HG03571 (cell line): Measurements from ENCODE around the gene ACSS2.

Experiments used
- ATAC-seq: cut with Tn5 transposase; IDR thresholded peaks from one replicate; pipeline ENCODE4 v1.9.1; 2021; ENCODE audit not compliant: unreplicated experiment

ACSS2 gene

DNA sequence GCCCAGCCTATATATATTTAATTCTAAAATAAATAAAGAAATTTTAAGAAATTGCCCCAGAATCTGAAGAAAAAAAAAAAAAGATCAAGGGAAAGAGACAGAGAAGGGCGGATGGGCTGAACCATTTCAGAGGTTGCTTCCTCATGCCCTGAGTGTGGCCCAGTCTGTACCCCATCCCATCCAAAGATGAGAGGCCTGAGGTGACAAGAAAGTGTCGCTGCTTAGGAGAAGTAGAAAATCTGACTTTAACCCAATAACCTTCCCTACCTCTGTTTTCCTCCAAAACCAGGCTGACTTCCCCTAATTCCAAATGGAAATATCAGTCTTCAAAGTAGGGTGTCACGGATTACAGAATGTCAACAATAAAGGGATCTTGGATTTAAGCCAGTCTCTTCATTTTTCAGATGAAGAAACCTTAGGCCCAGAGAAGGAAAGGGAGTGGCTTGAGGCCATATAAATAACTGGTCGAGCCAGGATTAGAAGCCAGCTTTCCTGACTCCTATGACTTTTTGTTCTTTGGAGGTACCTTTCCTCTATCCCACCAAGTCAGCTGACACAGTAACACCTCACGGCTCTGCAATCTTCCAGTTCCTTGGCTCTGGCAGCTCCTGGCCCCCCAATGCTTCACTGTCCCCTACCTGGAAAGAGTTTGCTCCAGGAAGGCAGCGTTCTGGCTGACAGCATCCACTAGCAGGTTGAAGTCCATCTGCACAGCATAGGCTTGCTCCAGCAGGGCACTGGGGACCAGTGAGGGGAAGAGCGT lies 69.1 kb downstream of the ACSS2 start:
- no peak for ATAC-seq

DNA sequence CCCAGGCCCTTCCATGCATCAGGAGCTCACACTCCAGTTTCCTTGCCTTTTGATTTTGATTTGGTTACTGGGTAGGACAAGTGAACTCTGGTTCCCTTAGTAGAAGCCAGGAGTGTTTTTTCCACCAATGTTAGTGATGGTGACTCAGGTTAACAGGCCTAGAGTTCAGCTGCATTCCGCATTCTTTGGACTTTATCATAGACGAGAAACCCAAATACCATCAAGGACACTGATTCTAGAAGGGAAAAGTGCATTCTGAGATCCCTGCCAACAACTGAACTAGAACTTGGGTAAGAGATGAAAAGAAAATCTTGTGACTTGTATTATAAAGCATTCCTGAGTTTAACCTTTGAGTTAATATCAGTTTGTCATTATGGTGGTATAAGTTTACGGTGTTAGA lies 70.2 kb downstream of the ACSS2 start:
- no peak for ATAC-seq

- no peak for ATAC-seq
These were observed 70.9 kb downstream of the ACSS2 start for GRCh38 chr20:34947336-34947735.

DNA sequence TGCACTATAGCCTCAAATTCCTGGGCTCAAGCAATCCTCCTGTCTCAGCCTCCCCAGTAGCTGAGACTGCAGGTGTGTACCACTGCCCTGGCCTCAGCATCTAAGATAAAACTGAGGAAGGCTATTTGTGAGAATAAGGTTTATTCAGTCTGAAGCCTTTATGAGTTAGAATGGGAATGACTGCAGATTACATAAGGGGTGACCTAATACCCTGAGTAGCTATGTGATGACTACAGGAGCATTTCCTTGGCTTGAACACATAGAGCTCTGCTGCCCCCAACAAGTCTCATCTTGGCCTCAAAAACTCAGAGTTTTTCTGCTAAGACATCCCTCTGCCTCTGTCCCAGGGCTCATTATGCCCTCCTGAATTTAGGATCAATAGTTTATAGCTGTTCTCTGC lies 71.6 kb downstream of the ACSS2 start:
- no peak for ATAC-seq

DNA sequence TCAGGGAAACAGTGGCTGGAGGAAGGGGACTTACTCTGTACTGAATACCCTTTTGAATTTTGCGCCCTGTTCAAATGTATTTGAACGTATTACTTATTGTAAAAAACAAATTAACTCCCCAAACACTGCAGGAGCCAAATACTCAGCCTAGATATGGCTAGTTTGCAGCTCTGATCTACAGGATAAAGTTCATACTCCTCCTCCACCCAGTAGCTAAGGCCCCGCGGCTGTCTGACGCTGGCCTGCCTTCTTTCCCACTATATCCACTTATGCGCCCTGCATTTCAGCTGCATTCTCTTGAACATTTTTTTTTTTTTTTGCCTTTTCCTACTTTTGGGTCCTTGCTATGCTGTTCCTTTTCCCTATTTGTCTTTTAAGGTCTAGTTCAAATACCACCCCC lies 72.7 kb downstream of the ACSS2 start:
- no peak for ATAC-seq

- no peak for ATAC-seq
These were observed 74.8 kb downstream of the ACSS2 start for GRCh38 chr20:34951252-34951651.

GRCh38 chr20:34951652-34952051 lies 75.2 kb downstream of the ACSS2 start:
- no peak for ATAC-seq

DNA sequence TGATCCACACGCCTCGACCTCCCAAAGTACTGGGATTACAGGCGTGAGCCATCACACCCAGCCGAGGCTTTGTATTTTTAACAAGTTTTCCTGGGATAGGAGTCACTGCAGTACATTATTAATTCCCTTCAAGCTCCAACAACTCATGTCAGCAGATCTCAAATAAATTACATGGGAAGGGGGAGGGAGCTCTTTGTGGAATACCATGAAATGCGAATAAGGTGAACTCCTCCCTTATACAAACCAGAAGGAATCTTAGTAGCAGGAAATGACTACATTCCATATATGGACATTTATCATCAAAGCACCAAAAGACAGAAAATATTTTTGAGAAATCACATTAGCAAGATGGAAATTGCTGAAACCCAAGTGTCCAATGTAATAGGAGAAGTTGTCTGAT lies 76.3 kb downstream of the ACSS2 start:
- ATAC-seq: no peak

DNA sequence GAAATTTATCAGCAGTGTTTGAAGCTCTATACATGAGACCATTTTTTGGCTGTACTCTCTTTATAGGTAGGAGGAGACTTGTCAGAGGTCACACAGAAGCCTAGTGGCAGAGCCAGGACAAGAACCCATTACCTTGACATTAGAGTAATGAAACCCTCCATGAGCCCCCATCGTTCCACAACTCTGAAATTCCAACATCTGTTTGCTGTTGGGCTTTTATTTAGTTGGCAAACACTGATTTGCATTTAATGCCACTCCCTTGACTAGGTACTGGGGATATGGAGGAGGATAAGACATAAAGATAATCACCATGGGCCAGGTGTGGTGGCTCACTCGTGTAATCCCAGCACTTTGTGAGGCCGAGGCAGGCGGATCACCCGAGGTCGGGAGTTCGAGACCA lies 77.5 kb downstream of the ACSS2 start:
- ATAC-seq: no peak

DNA sequence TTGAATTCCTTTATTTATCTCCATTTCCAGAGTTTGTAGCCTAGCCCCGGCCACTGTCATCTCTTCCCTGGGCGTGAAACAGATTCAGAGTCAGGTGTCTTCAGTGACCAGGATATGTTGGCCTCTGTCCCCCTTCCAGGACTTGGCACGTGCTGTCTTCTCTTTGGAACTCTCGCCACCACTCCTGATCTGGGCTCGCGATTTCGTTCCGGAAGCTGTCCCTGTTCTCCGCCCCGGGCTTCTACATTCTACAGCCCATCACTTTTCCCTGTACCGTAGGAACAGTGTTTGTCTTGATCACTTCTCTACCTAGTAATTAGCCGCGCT lies 78.5 kb downstream of the ACSS2 start:
- ATAC-seq: no peak

- ATAC-seq: peak; percentile 81
These were observed 79.0 kb downstream of the ACSS2 start, which contains the start of the genes GSS and MYH7B for GRCh38 chr20:34955231-34956040. Gene GSS (minus strand): TSS chr20:34955806. CDS start chr20:34951852, 3,954 bp downstream. Gene MYH7B (plus strand): TSS chr20:34955868. CDS start chr20:34978006, 22,138 bp downstream.

- no peak for ATAC-seq
These were observed 79.6 kb downstream of the ACSS2 start for GRCh38 chr20:34956041-34956458.

DNA sequence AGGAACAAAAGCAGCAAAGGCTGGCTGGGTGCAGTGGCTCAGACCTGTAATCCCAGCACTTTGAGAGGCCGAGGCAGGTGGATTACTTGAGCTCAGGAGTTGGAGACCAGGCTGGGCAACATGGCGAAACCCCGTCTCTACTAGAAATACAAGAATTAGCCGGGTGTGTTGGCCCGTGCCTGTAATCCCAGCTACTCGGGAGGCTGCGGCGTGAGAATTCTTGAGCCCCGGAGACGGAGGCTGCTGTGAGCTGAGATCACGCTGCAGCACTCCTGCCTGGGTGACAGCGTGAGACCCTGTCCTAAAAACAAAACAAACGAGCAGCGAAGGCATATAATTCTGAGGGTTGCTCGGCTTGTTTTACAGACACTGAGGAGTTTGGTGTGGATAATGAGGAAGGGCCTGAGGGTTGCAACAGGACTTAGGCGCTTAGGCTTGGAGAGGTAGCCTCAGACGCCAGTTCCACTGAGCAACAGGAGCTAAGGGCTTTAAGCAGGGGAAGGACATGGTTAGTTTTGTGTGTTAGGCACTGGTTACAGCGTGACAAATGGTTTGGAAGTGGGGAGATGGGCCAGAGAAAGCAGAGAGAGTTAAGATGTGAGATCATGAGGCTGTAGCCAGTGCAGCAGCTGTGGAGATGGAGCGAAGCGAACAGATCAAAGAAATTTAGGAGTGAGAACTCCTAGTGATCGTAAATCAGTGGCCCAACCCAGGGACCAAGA lies 80.5 kb downstream of the ACSS2 start:
- ATAC-seq: no peak

- ATAC-seq: no peak
These were observed 88.1 kb downstream of the ACSS2 start for GRCh38 chr20:34964486-34964885.

GRCh38 chr20:34965051-34965450 lies 88.6 kb downstream of the ACSS2 start:
- no peak for ATAC-seq

DNA sequence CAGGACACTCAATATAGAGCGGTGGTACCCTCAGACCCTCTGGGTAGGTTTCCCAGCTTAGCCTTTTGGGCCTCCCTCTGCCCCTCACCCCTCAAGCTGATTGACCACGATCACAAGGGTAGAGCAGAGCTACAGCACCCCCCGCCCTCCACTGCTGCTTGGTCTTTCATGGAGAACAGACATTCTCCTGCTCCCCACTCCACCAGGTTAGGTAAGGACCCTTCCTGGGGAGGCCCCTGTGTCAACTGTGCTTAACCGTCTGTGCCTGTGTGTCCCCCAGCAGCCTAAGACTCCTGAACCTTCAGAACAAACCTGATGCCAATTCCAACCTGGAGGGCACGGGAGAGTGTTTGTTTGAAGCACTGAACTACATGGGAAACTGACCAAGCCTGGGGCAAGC lies 91.0 kb downstream of the ACSS2 start:
- ATAC-seq: no peak

- ATAC-seq: no peak
These were observed 91.8 kb downstream of the ACSS2 start for GRCh38 chr20:34968042-34968775.

DNA sequence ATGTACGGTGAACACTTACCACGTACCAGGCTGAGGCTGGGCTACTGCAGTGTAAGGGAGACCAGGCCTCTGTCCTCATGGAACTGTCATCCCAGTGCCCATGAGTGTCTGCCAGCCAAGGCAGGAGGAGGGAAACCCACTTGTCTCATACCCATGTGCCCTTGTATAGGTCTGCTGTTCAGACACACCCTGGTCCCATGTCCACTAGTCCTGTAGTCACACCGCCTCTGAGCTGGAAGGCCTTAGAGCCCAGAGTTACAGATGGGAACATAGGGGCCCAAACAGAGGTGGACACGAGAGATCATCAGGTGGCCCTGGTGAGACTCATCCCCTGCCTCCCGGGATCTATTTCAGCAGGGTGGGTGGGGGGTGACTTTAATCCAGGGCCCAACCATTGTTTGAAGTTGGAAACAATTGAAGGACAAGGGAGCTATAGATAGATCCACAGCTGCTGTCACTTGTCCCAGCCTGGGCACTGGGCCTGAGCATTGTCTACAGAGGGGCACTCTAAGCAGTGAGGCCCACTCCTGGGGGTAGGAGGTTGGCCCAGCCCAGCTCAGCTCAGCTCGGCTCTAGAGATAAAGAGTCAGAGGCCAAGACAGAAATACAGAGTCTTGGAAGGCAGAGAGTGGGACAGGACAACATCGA lies 93.9 kb downstream of the ACSS2 start:
- ATAC-seq: no peak

- no peak for ATAC-seq
These were observed 94.6 kb downstream of the ACSS2 start for GRCh38 chr20:34970846-34971560.
